Stimulated activated CD4-positive, alpha-beta T cell treated with anti-CD3 and anti-CD28 coated beads, Interleukin-12 subunit alpha, Interleukin-12 subunit beta, amount 100 ng/mL, for 48 hours (primary cell): ENCODE results near the gene PPP2R2C.

Source experiments
- DNase-seq, 3 donors: peaks; one replicate each; pipeline ENCODE4 v3.0.0-alpha.2; 2020; ENCODE audit warnings: low read depth in 2 of 3, low spot score in 1 of 3

The PPP2R2C gene

GRCh38 chr4:6494431-6495295 lies 22.2 kb upstream of the PPP2R2C start:
- no peak for DNase-seq

DNA sequence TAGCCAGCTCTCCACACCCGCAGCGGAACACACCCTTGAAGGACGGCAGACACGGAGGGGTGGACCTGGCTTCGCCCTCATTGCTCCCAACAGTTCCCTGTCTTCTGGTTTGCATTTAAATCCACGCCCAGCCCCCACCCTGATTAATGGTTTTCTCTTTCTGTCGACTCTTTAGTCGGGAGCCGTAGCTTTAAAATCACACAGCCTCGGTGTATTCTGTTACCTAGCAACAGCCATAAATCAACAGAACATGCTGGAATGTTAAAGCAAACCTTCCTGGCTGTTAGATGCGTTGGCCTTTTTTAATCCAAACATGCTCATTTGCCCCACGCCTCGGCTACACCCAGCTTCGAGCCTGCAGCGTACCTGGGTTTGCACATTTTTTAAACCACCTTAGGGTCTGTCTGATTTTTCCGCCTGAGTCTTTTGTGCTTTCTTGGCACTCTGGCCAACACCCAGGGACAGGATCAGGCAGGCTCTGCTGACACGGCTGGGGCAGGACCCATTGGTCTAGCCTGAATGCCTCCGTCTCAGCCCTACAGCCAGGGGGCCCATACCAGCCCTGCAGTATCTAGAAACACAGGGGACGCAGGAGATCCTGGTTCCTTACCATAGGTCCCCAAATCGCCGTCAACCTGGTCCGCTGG lies 21.4 kb upstream of the PPP2R2C start:
- DNase-seq, result no peak

- DNase-seq, result no peak
Observed at GRCh38 chr4:6492861-6493657, 20.6 kb upstream of the PPP2R2C start.

- DNase-seq, result no peak
Observed at GRCh38 chr4:6492027-6492590, 19.7 kb upstream of the PPP2R2C start.

DNA sequence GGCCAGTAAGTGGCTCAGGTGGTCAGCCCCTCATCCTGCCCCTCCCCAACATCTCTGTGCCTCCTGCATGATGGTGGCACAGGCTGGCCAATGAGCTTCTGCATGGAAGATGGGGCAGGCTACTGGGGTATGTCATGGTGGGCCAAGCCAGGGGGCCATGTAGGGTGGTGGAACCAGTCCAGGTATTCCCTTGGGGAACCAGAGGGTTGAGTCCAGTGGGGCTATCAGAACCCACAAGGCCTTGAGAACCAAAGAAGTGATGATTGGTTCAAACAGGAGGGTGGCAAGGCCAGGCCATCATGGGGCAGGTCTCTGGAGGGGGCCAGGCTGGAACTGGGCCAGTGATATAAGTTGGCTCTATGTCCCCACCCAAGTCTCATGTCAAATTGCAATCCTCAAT lies 18.8 kb upstream of the PPP2R2C start:
- DNase-seq, result no peak

GRCh38 chr4:6489927-6490326 lies 17.5 kb upstream of the PPP2R2C start:
- no peak for DNase-seq

DNA sequence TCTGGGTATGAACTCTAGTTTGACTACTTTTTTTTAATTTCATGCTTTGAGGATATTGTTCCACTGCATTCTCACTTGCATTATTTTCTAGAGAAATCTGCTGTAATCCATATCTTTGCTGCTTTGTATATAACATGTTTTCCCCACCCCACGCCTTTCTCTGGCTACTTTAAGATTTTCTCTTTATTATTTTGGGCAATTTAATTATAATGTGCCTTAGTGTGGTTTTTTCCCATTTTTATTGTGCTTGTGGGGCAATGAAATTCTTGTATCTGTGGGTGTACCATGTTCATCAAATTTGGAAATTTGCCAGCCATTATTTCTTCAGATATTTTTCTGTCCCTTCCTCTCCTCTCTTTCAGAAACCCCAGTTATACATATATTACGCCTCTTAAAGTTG lies 15.1 kb upstream of the PPP2R2C start:
- no peak for DNase-seq

- no peak for DNase-seq
Observed at GRCh38 chr4:6480534-6481088, 8.2 kb upstream of the PPP2R2C start.

- DNase-seq, result no peak
Observed at GRCh38 chr4:6478546-6479220, 6.3 kb upstream of the PPP2R2C start.

DNA sequence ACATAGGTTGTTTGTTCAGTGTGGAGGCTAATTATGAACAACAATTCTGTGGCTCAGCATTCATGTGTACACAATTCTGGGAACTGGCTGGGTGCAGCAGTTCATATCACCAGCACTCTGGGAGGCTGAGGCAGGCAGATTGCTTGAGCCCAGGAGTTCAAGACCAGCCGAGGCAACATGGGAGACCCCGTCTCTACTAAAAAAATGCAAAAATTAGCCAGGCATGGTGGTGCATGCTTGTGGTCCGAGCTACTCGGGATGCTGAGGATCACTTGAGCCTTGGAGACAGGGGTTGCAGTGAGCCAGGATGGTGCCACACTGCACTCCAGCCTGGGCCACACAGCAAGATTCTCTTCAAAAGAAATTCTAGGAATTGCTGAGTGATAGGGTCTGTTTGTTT lies 4.5 kb upstream of the PPP2R2C start:
- DNase-seq, result no peak

DNA sequence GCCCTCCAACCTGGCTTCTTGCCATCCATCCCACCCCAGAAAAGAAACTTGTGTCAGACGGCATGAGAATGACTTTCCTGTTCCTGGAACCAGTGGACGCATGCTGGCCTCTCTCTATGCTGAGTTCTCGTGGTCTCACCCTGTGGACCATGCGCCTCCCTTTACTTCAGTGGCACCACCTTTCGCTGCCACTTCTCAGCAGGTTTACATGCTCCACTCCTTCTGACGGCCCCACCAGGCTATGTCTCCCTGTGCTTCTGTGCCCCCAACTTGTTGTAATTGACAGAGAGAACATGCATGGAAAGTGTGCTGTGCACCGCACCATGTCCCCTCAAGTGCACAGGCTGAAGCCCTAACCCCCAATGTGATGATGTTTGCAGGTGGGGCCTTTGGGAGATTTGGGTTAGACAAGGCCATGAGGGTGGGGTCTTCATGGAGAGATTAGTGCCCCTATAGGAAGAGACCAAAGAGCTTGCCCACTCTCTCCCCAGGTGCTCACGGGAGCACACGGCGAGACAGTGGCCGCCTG lies 3.1 kb upstream of the PPP2R2C start:
- no peak for DNase-seq

- DNase-seq, result no peak
Observed at GRCh38 chr4:6474705-6475457, 2.5 kb upstream of the PPP2R2C start.

- DNase-seq, result no peak
Observed at GRCh38 chr4:6474053-6474568, 1.7 kb upstream of the PPP2R2C start.

DNA sequence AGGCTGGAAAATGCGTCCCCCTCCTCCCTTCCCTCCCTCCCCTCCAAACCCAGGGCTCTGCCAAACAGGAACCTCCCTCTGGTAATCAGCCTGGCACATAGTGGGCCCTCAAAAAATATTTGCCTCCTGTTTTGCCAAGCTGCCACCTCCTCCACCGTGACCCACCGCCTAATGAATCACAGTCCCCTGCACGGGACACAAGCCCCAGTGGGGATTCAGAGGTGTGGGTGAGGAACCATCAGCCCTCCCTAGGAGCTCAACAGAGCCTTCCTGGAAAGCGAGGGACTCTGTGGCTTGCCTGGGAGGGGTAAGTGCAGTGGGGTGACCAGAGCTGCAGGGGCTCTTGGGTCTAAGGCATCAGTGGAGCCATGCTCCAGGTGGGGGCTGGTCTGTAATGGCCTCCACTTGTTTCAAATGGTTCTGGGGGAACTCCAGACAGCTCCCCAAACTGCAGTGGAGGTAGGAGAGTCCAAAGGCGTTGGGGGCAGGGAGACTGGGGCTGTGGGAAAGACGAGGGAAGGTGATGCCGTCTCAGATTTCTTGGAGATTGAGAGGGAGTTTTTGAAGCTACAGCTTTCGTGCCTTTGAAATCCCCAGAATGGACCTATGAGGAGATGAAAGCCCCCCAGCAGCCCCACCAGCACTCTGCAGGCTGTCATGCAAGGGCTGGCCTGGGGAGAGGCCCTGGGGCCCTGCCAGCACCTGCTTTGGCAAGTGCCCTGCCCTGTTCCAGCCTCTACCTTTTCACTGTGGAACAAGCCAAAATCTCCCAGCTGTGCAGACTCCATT lies 1.0 kb upstream of the PPP2R2C start:
- no peak for DNase-seq

- no peak for DNase-seq
Observed at GRCh38 chr4:6472008-6472386, 417 bp downstream of the PPP2R2C start.

DNA sequence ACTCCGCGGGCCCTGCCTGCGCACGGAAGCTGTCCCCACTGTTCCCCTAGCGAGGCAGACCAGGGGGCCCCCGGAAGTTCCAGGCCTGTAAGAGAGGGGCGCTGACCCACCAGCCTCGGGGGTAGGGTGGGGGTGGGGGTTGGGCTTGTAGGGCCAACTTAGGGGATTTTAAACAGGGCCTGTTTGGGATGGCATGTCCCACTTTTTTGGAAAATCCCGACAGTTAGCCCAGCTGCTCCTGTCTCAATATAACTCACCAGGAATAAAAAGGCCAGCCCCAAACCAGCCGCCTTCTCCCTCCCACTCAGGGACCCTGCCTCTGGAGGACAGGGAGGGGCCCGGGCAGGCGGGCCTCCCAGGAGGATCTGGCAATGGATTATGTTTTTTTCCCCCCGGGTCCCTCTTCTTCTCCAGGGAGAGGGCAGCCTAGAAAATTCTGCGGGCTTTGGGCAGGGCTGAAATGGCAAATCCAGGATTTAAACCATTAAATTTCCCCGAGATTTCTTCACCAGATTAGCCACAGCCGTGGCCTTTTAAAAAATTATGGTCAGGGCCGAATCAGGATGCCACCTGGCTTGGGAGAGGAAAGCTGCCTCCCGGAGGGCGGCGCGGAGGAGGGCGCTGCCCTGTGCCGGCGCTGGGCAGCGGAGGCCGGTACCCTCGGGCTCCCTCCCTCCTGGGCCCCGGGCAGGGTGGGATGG lies 957 bp downstream of the PPP2R2C start:
- DNase-seq, result no peak

DNA sequence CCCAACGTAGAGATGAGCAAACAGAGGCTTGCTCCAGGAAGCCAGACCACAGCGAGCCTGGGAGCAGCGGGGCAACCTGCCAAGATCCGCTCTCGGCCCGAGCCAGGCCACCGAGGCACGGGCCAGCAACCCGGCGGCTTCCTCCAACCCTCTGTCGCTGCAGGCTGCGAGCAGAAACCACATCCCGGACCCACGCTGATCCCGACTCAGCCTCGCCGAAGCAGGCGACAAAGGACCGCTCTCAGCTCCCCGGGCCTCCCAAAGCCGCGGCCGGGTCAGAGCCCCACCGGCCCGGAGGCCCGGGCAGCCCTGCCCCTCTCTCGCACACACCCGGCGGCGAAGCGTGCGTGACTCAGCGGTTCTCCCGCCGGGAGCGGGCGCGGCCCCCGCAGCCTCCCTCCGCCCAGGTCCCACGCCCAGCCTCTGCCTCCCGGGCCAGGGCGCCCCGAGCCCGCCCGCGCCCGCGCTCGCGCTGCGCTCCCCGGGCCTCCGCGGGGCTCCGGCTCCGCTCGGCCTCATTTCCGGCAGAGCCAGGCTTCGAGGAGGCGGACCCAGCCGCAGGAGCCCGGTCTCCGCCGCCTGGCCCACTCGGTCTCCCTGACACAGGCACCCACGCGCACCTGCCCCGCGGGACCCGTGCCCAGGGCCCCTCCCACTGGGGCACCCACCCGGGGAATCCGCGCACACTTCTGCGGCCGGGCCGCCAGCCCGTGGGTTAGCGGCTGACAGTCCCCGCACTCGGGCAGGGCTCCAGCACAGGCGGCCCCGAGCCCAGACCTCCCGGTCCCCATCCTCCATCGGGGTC lies 1.7 kb downstream of the PPP2R2C start:
- DNase-seq, result no peak
